GM19463 (cell line): ENCODE results near the gene TMEM14B.
"Not testable (repeated sequence)": the region's sequence is repeated elsewhere in the genome, so short reads cannot be mapped to it uniquely, and the experiment has no call there.

Experiments used
- ATAC-seq: cut with Tn5 transposase; IDR thresholded peaks from one replicate; pipeline ENCODE4 v1.9.1; 2021; ENCODE audit warnings: mild to moderate bottlenecking, moderate library complexity; ENCODE audit not compliant: unreplicated experiment

The TMEM14B gene

GRCh38 chr6:10745116-10745515 is 2.5 kb upstream of the TMEM14B start:
- no peak for ATAC-seq

- ATAC-seq: no peak
Measured at GRCh38 chr6:10746915-10747250, 722 bp upstream of the TMEM14B start.

GRCh38 chr6:10749734-10750133 is 2.1 kb downstream of the TMEM14B start:
- no peak for ATAC-seq

- ATAC-seq: not testable (repeated sequence)
Measured at GRCh38 chr6:10750568-10750967, 3.0 kb downstream of the TMEM14B start.

- ATAC-seq: not testable (repeated sequence)
Measured at GRCh38 chr6:10751757-10752156, 4.2 kb downstream of the TMEM14B start.

GRCh38 chr6:10756085-10756484 is 8.5 kb downstream of the TMEM14B start:
- ATAC-seq: no peak

- ATAC-seq: peak; percentile 70
Measured at GRCh38 chr6:10759312-10759839, 11.8 kb downstream of the TMEM14B start.

GRCh38 chr6:10759884-10760329 is 12.3 kb downstream of the TMEM14B start:
- ATAC-seq: no peak

- ATAC-seq: no peak
Measured at GRCh38 chr6:10763006-10763405, 15.4 kb downstream of the TMEM14B start.

GRCh38 chr6:10769419-10769818 is 21.8 kb downstream of the TMEM14B start:
- no peak for ATAC-seq

GRCh38 chr6:10771371-10771894 is 23.8 kb downstream of the TMEM14B start:
- no peak for ATAC-seq

GRCh38 chr6:10778230-10778629 is 30.6 kb downstream of the TMEM14B start:
- ATAC-seq: no peak

- ATAC-seq: no peak
Measured at GRCh38 chr6:10779076-10779475, 31.5 kb downstream of the TMEM14B start.

- no peak for ATAC-seq
Measured at GRCh38 chr6:10791673-10792072, 44.1 kb downstream of the TMEM14B start.

- no peak for ATAC-seq
Measured at GRCh38 chr6:10792101-10792500, 44.5 kb downstream of the TMEM14B start.

- ATAC-seq: no peak
Measured at GRCh38 chr6:10793035-10793434, 45.4 kb downstream of the TMEM14B start.

GRCh38 chr6:10793695-10794094 is 46.1 kb downstream of the TMEM14B start:
- no peak for ATAC-seq

GRCh38 chr6:10794239-10794638 is 46.6 kb downstream of the TMEM14B start:
- ATAC-seq: no peak

GRCh38 chr6:10800810-10801209 is 53.2 kb downstream of the TMEM14B start:
- no peak for ATAC-seq

GRCh38 chr6:10801224-10801848 is 53.7 kb downstream of the TMEM14B start:
- ATAC-seq: peak; percentile 95
